Activated T-cell treated with anti-CD3 and anti-CD28 coated beads, Interleukin-2, amount 50 U/mL, for 4 hours (primary cell): Measurements from ENCODE around the gene SARM1. TPM values are rescaled to one million over a fixed set of nuclear protein-coding genes. Genes with fewer than 3 reads are reported as not detected.
A peak's percentile ranks its signal among the peaks of the same experiment; 100 is the strongest.

ENCODE experiments used
- ATAC-seq, 2 donors: fragments of 200-7000 bp; cut with Tn5 transposase; one replicate each; pipeline ENCODE4 v1.10.0; 2021
- DNase-seq: peaks from one replicate; pipeline ENCODE4 v3.0.0-alpha.2; 2020
- H3K27me3 Mint-ChIP-seq: one replicate; pipeline ENCODE4 v1.8.0; 2021; ENCODE audit warnings: low read depth, mixed read lengths
- H3K36me3 Mint-ChIP-seq: one replicate; pipeline ENCODE4 v1.8.0; 2022; ENCODE audit warnings: mixed read lengths; ENCODE audit not compliant: insufficient read depth
- H3K4me1 Mint-ChIP-seq: one replicate; pipeline ENCODE4 v1.8.0; 2021; ENCODE audit warnings: low read depth, mixed read lengths
- H3K4me3 Mint-ChIP-seq: one replicate; pipeline ENCODE4 v1.8.0; 2021; ENCODE audit warnings: mild to moderate bottlenecking, moderate library complexity, mixed read lengths
- H3K9me3 Mint-ChIP-seq: one replicate; pipeline ENCODE4 v1.8.0; 2021; ENCODE audit warnings: mixed read lengths
- total RNA-seq, 3 donors: library from RNA; stranded (reverse); gene quantifications; one replicate each; pipeline ENCODE4 v1.2.1, GENCODE V29; 2021

The SARM1 gene
- total RNA-seq, 3 donors from 2014 or later, result 28.5 to 30.9 (median 29.2) TPM

DNA sequence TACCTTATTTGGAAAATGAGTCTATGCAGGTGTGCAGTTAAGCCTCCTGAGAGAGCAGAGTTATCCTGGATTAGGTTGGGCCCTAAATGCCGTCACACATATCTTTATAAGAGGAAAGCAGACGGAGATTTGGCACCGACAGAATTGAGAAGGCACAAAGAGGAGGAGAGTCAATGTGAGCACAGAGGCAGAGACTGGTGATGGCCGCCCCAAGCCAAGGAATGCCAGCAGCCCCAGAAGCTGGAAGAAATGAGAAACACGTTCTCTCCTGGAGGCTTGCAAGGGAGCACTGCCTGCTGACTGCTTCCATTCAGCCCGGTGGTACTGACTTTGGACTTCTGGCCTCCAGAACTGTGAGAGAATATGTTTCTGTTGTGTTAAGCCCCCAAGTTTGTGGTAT, 31.4 kb downstream of the SARM1 start:
- Mint-ChIP-seq H3K4me3 (no peak overlapping the region), H3K9me3 (no peaks in the 10 kb centered on the region), H3K27me3 (peaks cover 1% of the 10 kb centered on the region), H3K4me1 (peaks cover 4% of the 10 kb centered on the region), H3K36me3 (peaks cover 4% of the 10 kb centered on the region)
- no peak for DNase-seq
- ATAC-seq, result no peak

DNA sequence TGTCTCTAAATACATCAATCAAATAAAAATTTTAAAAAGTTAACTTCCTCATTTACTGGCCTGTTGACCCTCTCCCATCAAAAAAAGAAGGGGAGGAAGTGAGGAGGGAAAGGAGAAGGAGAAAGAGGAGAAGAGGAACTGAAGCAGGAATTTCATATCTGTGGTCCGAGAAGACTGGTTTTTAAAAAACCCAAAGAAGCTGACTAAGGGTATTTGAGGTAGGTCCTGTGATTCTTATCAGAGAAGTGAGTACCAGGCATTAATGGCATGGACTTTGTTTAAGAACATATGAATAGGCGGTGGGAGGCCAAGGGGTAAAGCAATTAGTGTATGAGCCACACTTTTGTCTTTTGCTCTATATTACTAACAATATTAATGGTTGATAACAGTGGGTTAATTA, 32.5 kb downstream of the SARM1 start:
- Mint-ChIP-seq H3K4me3 (no peak overlapping the region), H3K4me1 (peaks cover 4% of the 10 kb centered on the region), H3K27me3 (peaks cover 9% of the 10 kb centered on the region), H3K9me3 (no peaks in the 10 kb centered on the region), H3K36me3 (no peaks in the 10 kb centered on the region)
- DNase-seq (no peak), ATAC-seq (no peak)

DNA sequence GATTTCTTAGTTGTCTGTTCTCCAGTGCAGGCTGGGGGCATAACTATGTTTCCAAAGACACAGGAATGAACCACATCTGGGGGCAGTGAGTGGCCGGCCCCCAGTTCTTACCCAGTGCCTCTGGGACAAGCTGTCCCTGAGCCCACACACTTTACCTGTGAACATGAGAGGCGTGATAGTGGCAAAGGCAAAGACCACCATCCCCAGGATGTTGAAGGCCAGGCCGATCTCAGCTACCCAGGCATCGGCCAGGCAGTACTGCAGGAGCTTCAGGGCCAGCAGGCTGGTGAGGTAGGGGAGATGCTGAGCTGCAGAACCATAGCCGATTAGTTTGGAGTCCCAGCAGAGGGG, 32.9 kb downstream of the SARM1 start:
- H3K4me1 Mint-ChIP-seq, result peaks cover 4% of the 10 kb centered on the region
- ATAC-seq, result no peak
- H3K36me3 Mint-ChIP-seq, result no peaks in the 10 kb centered on the region
- no peak for DNase-seq
- no peaks in the 10 kb centered on the region for H3K9me3 Mint-ChIP-seq
- peak overlapping the region; percentile 81 for H3K4me3 Mint-ChIP-seq
- peaks cover 9% of the 10 kb centered on the region for H3K27me3 Mint-ChIP-seq

DNA sequence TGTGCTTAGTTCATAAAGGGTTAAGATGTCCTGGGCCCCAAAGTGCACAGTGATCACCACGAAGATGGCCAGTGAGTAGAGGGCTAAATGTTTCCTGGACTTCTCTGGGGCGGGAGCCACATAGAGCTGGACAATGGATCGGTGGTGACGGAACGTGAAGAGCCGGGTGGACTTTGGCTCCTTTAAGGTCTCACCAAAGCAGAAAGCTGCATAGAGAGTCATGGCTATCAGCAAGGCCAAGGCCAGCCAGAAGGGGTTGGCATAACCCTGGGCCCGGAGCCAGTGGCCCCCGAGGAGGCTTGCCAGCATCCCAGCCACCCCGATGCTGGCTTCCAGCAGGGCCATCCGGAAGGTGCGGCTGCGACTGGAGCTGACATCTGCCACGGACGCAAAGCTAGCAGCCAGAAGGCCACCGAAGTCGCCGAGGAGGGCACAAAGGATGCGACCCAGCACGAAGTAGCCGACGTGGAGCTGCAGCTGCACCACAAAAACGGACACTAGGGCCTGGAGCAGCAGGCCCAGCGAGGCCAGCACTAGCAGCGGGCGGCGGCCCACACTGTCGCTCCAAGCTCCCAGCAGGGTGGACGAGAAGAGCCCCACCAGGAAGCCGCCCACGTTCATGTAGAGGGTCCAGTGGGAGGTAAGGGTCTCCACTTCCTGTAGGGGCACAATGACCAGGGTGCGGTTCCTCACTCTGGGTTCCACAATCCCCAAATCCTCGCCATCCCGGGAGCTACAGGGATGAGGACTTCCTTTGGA, 33.5 kb downstream of the SARM1 start:
- Mint-ChIP-seq H3K4me3 (peak overlapping the region; percentile 81), H3K27me3 (peaks cover 9% of the 10 kb centered on the region), H3K4me1 (peaks cover 4% of the 10 kb centered on the region), H3K36me3 (no peaks in the 10 kb centered on the region), H3K9me3 (no peaks in the 10 kb centered on the region)
- no peak for ATAC-seq
- DNase-seq, result no peak

DNA sequence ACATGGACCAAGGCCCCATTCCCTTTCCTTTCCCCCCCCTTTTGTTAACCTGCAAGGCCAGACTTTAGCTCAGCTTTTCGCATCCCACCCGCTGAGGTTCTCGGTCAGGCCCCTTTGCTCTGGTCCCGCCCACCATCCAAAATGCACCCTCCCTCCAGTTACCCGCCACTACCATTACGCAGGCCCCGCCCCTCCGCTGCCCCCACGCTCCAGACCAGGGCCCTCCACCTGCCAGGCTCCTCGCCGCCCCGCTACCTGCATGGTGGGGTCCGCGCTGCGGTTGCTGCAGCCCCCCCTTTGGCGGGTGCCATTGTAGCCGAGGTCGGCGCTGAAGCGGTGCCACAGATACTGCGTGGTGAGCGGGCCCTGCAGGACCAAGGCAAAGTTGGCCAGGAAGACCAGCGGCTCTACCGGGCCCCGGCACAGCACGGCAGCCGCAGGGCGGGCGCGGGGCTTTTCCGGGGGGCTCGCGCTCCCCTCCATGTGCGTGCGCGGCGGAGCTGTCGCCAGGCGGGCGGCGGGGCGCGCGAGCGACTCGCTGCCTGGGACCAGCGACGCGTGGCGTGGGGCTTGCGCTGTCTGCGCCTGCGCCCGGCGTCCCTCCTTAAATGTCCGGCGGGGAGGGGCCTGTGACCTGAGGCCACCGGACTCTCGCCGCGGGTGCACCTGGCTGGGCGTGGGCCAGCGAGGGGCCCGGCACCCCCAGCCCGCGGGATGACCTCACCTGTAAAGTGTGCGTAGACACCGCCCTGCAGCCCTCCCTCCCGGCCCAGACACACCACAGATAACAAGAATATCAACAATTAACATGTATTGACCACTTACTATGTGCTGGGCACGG, 34.4 kb downstream of the SARM1 start, which contains the start of gene SLC46A1:
Gene SLC46A1, minus strand, starts transcription at position 581 of the 841 bp plus-strand sequence. Its CDS starts 98 bp downstream, at position 483.
- no peaks in the 10 kb centered on the region for H3K9me3 Mint-ChIP-seq
- peak; percentile 27 for DNase-seq
- peaks cover 11% of the 10 kb centered on the region for H3K27me3 Mint-ChIP-seq
- peak; percentile 90 to 92 for ATAC-seq
- peak within 1 kb of the TSS; percentile 81 for H3K4me3 Mint-ChIP-seq
- peaks cover 4% of the 10 kb centered on the region for H3K4me1 Mint-ChIP-seq
- no peaks in the 10 kb centered on the region for H3K36me3 Mint-ChIP-seq

DNA sequence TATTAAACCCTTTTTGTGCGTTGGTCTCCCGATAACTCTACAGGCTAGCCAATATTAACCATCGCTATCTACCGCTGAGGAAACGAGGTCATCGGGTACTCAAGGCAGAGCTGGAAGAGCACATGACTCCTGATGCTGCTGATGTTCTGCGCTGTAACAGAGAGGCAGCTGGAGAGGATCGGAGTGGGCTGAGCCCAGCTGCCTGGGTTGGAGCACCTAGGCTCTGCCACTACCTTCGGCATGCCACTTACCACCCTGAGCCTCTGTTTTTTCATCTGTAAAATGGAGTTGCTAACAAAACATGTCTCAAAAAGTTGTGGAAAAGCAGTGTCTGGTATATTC, 35.0 kb downstream of the SARM1 start:
- no peak for DNase-seq
- H3K9me3 Mint-ChIP-seq, result no peaks in the 10 kb centered on the region
- peak; percentile 6 to 9 for ATAC-seq
- H3K4me1 Mint-ChIP-seq, result peaks cover 4% of the 10 kb centered on the region
- peak overlapping the region; percentile 72 for H3K4me3 Mint-ChIP-seq
- H3K36me3 Mint-ChIP-seq, result no peaks in the 10 kb centered on the region
- H3K27me3 Mint-ChIP-seq, result peaks cover 13% of the 10 kb centered on the region

DNA sequence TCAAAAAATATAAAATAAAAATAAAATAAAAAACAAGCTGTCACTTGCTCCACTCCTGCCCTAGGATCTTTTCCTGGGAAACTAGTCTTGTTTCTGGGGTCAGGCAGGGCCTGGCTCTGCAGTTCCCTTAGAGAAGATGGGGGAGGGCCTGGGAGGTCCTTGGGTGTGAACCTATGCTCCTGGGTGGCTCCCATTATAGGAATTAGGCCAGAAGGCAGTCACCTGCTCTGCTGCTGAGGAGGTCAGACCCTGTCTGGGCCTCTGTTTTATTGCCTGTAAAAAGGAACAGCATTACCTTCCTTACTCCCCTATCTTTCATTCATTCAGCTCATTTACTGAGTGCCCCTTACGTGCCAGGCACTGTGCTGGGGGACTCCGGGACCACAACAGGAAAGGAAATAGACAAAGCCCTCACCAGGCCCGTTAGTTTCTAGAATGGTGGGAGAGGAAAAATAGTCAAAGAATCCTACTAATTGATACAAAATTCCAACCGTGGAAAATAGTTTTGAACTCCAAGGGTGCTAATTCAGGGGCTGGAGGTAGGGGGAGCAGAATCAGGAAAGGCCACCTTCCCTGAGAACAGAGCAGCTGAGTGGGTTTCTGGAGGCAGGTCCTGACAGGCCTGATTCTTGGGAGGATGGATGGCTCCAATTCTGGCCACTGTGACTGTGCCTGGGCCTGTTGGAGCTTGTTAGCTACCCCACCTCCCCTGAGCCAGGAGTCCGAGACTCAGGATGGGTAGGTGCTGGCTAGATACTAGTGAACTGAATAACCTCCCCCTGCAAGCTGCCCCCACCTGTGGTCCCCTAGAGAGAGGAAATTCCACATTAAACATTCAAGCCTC, 35.9 kb downstream of the SARM1 start:
- no peaks in the 10 kb centered on the region for H3K9me3 Mint-ChIP-seq
- DNase-seq (no peak), ATAC-seq (no peak)
- no peaks in the 10 kb centered on the region for H3K36me3 Mint-ChIP-seq
- peak overlapping the region; percentile 35 for H3K4me3 Mint-ChIP-seq
- peaks cover 15% of the 10 kb centered on the region for H3K27me3 Mint-ChIP-seq
- H3K4me1 Mint-ChIP-seq, result peaks cover 4% of the 10 kb centered on the region

DNA sequence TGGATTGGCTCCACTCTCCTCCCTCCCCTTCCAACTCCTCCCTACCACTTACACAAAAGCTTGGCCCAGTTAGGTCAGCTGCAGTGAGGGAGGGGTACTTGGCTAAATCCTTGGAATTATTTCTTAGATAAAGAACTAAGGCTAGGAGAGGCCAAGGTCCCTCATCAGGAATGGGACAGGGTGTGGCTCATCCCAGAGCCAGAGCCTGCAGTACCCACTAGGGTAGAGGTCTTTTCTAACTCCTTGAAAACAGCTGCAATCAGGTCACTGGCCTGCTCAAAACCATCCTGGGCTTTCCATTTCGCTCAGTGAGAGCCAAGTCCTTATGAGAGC, 36.4 kb downstream of the SARM1 start:
- peaks cover 16% of the 10 kb centered on the region for H3K27me3 Mint-ChIP-seq
- no peaks in the 10 kb centered on the region for H3K9me3 Mint-ChIP-seq

DNA sequence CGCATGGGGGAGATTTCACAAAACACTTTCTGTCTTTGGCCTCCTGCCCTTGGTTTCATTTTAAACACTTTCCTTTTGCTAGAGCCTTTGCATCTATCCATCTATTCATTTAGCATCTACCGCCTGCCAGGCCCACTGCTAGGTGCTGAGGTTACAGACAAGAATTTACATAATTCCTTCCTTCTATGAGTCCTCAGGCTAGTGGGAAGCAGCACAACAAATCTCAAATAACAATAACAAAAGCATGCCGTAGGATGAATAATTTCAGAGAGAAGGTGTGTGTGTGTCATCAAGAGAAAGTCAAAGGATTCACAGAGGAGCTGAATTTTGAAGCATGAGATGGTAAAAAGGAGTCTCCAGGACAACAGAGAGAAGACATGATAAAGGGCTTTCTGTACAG, 40.6 kb downstream of the SARM1 start:
- no peak for DNase-seq
- no peak overlapping the region for H3K4me3 Mint-ChIP-seq
- peaks cover 2% of the 10 kb centered on the region for H3K4me1 Mint-ChIP-seq
- peaks cover 21% of the 10 kb centered on the region for H3K27me3 Mint-ChIP-seq
- no peaks in the 10 kb centered on the region for H3K9me3 Mint-ChIP-seq
- H3K36me3 Mint-ChIP-seq, result no peaks in the 10 kb centered on the region
- ATAC-seq, result no peak

More for the DNA sequence above, 36.4 kb downstream of the SARM1 start:
- Mint-ChIP-seq H3K4me1 (peaks cover 4% of the 10 kb centered on the region), H3K4me3 (no peak overlapping the region), H3K36me3 (no peaks in the 10 kb centered on the region)
- ATAC-seq, result no peak
- DNase-seq, result no peak

DNA sequence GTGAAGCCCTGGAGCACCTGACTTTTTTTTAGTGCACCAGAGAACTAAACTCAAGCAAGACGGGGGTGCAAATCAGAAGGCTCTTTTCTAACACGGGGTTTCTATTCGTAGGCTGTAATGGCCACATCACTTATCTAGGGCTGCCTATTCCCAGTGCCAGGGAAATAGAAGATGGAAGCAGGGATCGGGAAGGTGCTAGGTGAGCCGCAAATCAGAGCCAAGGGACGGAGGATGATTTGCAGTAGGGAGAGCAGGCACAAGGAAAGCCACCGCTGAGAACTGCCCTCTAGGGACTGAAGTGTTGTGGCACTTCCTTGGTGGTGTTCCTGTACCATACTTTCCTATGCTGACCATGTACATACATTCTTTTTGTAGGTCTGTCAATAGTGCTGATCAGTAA, 42.3 kb downstream of the SARM1 start:
- no peaks in the 10 kb centered on the region for H3K9me3 Mint-ChIP-seq
- H3K4me1 Mint-ChIP-seq, result peaks cover 2% of the 10 kb centered on the region
- DNase-seq, result no peak

DNA sequence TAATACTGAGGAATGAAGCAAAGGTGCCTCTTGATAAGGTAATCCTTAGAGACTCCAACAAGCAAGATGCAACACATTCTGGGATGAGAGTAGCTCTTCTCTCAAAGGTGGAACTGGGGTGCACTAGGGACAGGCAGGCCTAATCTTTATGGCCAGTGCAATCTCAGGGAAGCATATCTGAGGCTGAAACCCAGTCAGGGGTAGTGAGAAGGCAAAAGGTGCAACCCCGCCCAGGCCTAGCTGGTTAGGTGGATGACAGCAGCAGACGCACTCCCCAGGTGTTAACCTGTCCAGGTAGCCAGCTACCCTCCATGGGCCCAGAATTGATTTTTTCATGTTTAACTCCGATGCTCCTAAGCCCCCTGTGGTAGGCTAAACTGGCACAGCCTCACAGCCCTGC, 44.4 kb downstream of the SARM1 start:
- H3K27me3 Mint-ChIP-seq, result peaks cover 13% of the 10 kb centered on the region
- no peaks in the 10 kb centered on the region for H3K9me3 Mint-ChIP-seq
- DNase-seq, result no peak
- peaks cover 2% of the 10 kb centered on the region for H3K4me1 Mint-ChIP-seq
- no peaks in the 10 kb centered on the region for H3K36me3 Mint-ChIP-seq
- ATAC-seq, result no peak
- no peak overlapping the region for H3K4me3 Mint-ChIP-seq

More for the DNA sequence above, 42.3 kb downstream of the SARM1 start:
- Mint-ChIP-seq H3K36me3 (no peaks in the 10 kb centered on the region), H3K27me3 (peaks cover 12% of the 10 kb centered on the region), H3K4me3 (no peak overlapping the region)
- no peak for ATAC-seq

DNA sequence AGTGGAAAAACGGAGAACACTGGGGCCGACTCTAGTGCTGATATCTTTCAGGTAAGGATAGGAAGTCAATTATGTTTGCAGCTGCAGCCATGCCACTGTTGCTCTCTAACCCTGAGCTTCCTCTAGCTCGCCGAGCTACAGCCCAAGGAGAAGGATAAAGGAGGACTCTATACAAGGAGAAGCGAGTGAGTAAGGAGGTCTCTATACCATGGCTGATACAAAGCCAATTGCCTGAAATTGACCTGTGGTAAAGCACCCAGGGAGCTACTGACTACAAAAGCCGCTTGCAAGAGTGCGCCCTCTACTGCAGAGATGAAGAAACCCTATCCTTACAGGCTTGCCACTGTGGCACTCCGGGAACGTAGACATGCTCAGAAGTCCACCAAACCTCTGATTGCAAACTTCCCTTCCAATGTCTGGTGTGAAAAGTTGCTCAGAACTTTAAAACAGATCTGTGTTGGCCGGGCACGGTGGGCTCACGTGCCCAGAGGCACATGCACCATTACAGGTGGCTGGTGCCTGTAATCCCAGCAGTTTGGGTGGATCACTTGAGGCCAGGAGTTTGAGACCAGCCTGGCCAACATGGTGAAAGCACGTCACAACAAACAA, 45.3 kb downstream of the SARM1 start:
- peak; percentile 38 for DNase-seq
- no peaks in the 10 kb centered on the region for H3K36me3 Mint-ChIP-seq
- peaks cover 12% of the 10 kb centered on the region for H3K27me3 Mint-ChIP-seq
- peaks cover 2% of the 10 kb centered on the region for H3K4me1 Mint-ChIP-seq
- peak; percentile 88 to 94 for ATAC-seq
- no peaks in the 10 kb centered on the region for H3K9me3 Mint-ChIP-seq
- H3K4me3 Mint-ChIP-seq, result no peak overlapping the region

DNA sequence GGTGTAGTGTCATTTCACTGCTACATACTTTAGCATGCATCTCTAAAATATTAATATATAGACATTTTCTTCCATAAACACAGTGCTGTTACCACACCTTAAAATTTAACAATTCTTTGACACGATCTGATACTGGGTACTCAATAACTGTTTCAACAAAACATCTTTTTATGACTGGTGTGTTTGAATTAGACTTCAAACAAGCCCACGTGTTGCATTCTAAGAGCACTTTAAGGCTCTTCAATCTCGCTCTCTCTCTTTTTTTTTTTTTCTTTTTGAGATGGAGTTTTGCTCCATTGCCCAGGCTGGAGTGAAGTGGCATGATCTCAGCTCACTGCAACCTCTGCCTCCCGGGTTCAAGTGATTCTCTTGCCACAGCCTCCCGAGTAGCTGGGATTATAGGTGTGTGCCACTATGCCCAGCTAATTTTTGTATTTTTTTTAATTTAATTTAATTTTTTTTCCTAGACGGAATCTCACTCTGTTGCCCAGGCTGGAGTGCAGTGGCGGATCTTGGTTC, 50.4 kb downstream of the SARM1 start:
- ATAC-seq (no peak), DNase-seq (no peak)
- Mint-ChIP-seq H3K9me3 (no peaks in the 10 kb centered on the region), H3K27me3 (peaks cover 10% of the 10 kb centered on the region), H3K36me3 (no peaks in the 10 kb centered on the region), H3K4me3 (no peak overlapping the region), H3K4me1 (no peaks in the 10 kb centered on the region)

DNA sequence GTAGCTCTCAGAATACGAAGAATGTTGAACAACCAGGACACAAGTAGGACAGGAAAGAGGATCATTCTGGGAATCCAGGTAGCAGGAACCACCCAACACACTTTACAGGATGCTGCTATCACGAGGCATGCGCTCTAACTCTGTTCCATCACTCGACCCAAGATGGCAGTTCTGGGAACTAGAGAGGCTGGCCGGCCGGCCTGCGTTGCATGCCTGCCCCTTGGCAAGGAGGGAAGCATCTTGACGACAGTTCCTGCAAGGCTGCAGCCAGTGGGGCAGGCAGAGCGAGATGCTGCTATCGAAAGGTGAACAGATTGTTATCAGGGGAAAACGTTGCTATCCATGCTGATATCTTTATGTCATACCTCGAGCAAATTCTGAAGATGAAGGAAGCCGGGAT, 53.7 kb downstream of the SARM1 start:
- Mint-ChIP-seq H3K9me3 (no peaks in the 10 kb centered on the region), H3K4me3 (no peak overlapping the region), H3K27me3 (peaks cover 7% of the 10 kb centered on the region), H3K36me3 (no peaks in the 10 kb centered on the region), H3K4me1 (no peaks in the 10 kb centered on the region)
- ATAC-seq (no peak), DNase-seq (no peak)
